T-helper 22 cell (primary cell): ENCODE results near the gene GSG1L.

Experiments used
- DNase-seq: peaks from one replicate; pipeline ENCODE4 v3.0.0-alpha.2; 2020; ENCODE audit warnings: low read depth

Gene GSG1L

DNA sequence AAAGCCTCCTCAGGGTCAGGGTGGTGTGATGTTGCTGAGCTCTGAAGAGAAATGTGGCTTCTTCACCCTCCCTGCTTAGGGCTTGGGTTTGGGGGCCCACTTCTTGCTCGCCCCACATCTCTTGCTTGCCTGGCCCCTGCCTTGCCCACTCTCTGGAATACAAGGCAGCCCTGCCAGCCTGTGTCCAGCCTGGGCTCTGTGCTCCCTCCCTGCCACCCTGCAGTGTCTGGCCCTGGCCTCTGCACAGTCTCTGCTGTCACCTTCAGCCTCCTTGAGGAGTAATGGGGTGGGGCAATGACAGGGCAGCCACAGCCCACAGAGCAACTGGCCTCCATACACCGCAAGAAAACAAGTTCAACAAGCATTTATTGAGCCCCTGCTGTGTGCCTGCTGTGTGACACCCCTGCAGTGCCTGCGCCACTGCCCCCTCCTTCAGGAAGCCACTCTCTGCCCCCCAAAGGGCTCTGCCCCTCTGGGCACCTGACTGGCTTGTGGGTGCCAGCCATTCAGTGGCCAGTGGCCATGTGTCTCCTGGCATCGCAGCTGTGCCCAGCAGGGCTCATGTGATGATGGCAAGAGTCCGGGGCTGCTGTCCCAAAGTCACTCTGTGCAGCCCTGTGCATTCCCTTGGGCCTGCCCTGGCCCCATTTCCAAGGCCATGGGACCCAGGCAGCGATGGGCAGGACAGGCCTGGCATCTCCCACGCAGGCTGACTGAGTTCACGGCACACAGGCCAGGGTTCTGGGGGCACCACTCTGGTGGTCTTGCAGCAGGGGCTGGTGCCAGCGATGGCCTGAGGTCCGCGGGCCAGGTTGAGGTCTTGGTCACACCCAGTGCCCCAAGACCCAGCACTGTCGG is 272.7 kb downstream of the GSG1L start:
- no peak for DNase-seq

DNA sequence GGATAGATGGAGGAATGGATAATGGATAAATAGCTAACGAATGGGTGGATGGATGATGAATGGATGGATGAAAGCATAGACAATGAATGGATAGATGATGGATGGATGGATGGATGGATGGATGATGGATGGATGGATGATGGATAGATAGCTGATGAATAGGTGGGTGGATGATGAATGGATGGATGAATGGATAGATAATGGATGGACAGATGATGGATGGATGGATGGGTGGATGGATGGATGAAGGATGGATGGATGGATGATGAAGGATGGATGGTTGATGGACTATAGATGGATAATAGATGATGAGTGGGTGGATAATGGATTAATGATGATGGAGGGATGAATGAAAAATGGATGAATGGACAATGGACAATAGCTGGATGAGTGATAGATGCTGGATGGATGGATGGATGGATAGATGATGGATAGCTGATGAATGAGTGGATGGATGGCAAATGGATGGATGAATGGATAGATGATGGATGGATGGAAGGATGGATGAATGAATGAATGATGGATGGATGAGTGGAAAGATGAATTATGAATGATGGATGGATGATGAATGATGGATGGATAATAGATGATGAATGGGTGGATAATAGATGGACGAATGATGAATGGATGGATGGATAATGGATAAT is 273.8 kb downstream of the GSG1L start:
- no peak for DNase-seq

DNA sequence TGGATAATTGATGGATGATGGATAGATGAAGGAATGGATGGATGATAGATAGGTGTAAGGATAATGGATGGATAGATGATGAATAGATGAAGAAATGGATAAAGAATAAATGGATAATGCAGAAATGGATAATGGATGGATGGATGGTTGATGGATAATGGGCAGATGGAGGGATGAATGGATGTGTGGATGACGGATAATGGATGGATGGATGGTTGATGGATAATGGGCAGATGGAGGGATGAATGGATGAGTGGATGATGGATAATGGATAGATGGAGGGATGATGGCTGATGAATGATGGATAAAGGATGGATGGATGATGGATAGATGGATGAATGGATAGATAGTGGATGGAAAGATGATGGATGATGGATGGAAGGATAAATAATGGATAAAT is 274.4 kb downstream of the GSG1L start:
- no peak for DNase-seq

DNA sequence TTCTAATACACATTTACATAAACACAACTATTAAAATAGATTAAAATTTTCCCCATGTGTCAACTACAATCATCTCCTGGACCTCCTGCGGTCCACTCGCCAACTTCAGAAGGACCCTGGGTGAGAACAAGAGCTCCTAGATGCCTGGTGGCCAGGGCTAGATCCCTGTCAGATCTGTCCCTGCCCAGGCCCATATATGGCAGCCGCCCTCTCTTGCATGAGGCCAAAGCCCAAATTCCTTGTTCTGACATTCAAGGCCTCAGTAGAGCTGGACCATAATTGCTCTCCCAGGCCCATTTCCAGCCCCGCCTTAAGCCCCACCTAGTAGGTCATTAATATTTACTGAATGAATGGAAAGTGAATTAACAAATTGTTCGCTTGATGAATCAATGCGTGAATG is 275.8 kb downstream of the GSG1L start:
- DNase-seq = no peak

DNA sequence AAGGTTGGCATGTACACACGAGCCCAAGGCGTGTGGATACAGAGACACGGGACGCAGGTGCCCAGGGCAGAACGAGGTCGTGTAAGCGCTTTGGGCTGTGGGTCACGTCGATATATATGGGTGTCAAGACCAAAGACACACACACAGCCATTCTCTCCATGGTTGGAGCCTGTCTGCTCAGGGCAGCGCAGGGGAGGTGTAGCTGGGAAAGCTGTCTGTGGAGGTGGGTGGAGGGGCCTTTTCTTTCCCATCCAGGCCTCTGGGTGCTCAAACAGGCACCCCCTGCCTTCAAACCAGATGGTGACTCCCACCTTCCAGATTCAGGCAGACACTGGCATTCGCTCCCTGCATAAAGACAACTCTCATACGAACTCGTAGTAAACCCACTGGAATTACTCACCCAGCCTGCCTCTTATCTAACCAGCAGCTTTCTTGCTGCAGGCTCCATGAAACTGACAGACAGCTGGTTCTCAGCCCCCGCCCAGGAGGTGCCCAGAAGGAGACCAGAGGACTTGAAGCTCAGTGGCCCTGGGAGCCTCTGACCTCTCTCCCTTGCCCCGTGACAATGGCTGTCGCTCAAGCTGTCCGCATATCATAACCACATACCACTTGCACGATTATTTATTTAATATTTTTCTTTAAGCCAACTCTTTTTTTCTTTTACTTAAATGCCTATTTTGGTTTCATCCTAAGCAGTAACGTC is 276.4 kb downstream of the GSG1L start:
- DNase-seq = no peak

DNA sequence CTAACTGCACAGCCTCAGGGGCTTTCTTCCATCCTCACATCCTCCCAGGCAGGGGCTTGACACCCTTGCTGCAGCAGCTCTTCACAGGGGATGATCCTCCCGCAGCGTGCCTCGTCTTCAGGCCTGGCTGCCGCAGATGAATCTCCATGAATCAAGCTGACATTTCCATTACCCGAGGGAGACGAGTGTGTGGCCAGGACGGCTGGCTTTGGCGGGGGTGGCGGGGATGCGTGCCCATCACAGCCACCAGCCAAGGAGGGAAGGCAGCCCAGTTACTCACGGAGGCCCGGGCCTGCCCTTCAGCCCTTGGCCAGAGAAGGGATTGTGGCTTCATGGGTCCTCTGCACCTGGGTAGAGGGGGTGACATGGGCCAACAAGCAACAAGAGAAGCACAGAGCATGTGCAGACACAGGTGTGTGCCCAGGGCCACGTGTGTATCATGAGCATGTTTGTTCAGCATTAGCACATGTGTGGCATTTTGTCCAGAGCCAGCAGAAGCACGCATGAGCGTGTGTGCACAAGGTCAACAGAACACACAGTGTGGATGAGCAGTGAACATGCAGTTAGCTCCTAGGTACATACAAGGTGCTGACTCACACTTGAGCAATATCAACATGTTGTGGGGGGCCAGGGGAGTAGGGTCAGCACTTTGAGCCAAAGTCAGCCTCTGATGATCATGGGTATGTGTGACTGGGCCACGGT is 277.1 kb downstream of the GSG1L start:
- DNase-seq = no peak

DNA sequence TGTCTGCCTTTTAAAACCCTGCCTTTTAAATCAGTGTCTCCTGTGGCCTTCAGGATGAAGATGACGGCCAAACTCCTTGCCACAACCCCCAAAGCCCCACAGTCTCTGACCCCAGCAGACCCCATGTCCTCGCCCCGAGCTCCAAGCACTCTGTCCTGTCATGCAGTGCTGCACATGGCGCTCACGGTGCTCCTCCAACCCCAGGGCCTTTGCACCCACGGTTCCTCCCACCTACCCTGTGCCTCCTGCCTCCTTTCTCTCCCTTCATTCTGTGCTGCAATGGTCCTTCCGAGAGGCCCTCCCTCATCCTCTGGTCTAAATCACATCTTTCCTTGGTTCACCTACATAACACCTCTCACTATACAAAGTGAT is 278.2 kb downstream of the GSG1L start:
- DNase-seq = no peak

DNA sequence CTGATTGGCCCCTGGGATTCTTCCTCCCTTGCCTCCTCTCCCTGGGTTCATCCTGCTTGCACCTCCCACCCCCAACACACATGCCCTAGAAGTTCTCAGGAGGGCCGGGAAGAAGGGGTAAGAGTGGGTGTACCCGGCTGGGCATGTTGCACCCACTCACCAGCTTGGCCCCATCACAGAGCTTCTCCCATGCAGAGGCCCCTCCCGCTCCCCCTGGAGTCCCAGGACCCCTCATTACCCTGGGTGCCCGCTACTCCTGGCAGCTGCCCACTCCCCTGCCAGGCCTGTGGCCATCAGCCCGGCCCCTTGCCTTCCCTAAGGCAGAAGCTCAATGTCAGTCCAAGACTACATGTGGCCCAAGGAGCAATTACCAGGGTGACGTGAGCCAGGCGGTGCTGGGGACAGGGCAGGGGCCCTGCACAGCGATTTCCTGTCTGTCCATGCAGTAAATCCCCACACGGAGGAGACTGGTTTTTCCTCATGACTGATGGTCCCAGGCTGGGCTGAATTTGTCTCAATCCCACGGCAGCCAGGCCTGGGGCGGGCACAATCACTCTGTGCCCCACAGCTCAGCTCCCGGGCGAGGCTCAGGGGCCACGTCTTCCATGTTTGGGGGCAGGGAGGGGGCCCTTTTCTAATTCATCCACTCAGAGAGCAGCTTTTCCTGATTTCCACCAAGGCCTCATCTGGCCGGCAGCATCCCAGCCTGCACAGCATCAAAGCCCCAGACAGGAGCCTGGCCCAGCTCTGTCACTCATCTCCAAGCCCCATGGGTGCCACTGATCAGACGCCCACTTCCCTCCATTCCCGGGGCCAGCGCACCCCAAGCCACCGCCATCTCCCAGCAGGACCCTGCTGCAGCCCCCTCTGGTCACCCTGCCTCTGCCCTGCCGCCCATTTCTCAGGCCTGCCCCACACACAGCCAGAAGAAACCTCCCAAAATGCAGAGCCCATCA is 278.9 kb downstream of the GSG1L start:
- no peak for DNase-seq

DNA sequence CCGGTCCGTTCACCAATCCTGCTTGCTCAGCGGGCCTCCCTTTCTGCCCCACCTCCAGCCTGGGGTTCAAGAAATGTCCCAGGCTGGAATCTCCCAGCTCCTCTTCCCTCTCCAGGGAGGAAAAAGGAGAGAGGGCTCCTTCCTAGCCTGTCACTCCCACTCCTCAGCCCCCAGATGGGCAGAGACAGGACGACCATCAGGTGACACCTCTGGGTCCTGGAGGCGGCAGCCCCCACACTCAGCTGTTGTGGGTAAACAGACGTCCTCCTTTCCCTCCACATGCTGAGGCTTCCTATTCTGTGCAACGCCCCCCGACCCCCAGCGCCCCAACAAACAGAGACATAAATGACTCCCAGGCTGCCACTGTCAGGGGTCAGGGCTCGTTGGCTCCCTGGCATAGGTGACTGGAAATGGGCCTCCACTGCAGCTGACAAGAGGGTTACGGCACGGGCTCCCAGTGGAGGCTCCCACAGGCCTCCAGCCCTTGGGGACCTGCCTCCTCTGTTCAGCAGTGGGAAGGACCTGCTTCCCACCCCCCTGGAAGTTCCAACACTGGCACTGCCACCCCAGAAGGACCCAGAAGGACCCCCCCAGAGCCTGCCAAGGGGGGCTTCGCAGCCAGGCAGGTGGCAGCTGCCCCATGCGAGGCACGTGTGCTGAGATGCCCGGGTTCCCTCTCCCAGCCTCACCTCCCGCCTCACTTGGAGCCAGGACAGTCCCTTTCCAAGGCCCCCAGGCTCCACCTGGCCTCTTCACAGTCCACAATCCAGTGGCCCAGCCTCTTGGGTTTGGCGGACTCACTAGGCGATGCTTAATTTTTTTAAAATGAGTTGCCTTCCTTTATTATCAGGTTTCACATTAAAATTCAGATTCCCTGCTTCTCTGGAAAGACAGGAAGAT is 281.3 kb downstream of the GSG1L start:
- no peak for DNase-seq

DNA sequence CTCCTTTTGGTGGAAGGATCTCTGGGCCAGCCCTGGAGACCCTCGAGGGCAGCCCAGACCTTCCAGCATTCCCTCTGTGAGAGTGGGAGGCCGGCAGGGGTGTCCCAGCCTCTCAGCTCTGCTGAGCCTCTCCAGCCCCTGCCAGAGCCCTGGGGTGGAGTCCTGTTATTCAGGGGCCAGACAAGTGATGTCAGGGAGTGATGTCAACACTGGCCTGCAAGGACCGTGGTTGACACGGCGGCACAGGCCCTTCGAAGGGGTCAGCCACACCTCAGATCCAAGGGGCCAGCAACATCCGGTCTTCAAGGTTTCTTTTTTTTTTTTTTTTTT is 282.4 kb downstream of the GSG1L start:
- DNase-seq = no peak

DNA sequence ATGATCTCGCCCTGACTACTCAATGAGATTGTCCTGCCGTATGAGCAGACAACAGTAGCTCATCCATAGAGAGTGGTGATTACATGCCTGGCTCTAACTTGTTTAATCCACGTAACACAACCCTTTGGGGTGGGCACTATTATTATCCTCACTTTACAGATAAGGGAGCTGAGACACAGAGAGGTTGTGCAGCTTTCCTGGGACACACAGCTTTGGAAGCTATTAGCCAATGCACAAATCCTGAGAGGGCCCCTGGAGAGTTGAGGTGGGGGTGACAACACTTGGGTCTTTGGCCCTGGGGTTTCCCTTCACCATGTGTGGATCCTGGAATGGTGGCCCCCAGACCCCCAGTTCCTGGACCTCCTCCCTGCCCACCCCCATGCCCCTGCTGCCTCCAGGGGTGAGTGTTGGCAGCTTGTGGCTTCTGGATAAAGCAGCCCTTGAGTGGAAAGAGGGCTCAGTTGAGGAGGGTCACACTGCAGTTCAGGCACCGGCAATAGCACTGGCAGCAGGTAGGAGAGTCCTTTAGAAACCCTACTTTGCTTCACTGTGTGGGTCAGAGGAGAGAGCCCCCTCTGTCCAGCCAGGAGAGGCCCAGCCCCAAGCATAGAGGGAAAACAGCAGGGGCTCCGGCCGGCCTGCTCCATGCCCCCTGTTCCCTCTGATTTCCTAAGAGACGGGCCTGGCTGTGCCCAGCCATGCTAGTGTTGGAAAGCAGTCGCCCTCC is 282.9 kb downstream of the GSG1L start:
- no peak for DNase-seq

DNA sequence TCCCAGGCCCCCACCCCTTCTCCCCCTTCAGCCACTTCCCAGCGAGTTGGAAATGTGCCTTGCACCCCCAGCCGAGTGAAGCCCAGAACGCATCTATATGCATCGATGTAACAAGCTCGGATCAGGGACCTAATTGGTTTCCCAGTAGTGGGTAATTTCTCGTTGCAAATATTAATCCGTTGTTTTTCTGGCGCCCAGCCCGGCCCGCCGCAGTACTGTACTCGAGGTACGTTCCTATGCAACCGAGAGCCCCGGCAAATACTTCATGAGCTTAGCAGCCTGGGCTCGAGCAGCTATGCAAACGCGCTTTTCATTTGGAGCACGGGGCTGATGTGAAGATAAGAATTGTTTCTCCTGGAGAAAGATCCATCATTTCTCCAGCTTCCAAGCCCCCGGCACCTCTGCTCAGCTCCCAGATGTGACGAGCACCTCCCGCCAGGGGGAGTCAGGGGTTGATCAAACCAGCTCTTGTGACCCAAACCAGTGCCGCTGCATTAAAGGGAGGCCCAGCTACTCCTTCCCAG is 283.8 kb downstream of the GSG1L start:
- DNase-seq = no peak

DNA sequence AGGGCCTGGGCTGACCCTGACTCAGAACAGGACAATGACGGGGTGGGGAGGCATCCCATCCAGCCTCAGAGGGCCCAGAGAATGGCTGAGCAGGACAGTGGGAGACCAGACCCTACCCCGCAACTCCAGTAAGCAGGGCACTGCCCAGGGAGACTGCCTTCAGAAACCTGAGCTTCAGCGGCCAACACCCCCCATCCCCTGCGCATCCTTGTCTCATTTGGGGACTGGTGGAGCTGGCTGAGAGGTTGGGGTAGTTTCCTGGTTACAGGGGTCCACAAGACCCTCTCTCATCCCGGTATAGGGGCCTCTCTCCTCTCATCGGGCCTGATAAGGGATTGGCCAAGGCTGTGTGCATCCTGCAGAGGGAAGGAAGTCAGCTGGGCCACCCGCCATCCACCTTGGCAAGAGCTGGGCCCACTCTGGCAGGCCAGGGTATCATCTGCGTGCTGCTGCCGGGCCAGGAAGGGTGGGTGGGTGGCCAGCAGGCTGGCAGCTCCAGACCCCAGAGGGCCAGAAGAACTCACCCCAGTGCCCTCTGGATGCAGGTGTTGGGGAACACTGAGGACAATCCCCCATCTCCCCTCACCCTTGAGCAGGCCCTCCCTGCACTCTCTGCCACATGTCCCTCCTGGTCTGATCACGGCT is 284.5 kb downstream of the GSG1L start:
- DNase-seq = no peak

DNA sequence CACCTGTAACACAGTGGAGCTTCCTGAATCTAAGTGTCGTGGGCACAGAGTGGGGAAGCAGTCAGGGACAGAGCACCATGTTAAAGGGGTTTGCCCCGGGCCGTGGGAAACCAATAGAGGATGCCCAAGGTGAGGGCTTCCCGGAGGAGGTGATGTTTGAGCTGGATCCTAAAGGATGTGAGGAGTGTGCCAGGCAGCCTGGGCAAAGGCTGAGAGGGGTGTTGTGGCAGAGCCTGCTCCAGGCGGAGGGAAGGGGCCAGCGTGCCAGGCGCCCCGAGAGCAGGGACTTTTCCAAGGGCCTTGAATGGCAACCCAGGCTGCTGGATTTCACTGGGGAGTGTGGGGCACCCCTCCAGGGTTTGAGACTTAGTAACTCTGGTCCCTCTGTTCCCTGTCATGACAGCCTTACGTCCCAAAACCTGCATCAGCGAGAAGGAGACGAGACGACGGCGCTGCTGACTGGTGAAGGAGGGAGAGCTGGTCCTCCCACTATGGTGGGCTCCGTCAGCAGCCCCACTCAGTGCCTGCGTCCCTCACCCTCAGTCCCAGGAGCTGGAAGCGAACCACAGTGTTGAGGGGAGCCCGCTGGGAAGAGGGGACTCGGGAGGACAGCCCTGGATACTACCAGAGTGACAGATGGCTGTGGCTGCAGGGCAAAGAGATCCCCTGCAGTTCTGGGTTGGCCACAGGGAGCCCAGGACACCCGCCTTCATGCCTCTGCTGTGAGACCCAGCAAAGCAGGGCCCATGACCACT is 285.2 kb downstream of the GSG1L start:
- DNase-seq = no peak

DNA sequence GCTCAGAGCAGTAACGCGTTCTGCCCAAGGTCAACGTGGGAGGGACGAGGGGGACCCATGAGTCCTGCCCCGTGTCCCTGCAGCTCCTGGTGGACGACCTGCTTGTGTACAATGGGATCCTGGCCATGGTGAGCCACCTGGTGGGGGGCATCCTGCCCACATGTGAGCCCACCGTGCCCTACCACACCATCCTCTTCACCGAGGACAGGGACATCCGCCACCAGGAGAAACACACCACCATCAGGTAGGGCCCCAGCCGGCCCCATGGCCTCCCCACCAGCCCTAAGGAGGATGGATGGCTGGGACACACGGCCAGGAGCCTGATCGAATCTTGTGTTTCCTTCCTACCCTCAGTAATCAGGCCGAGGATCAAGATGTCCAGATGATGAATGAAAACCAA is 286.0 kb downstream of the GSG1L start:
- no peak for DNase-seq

DNA sequence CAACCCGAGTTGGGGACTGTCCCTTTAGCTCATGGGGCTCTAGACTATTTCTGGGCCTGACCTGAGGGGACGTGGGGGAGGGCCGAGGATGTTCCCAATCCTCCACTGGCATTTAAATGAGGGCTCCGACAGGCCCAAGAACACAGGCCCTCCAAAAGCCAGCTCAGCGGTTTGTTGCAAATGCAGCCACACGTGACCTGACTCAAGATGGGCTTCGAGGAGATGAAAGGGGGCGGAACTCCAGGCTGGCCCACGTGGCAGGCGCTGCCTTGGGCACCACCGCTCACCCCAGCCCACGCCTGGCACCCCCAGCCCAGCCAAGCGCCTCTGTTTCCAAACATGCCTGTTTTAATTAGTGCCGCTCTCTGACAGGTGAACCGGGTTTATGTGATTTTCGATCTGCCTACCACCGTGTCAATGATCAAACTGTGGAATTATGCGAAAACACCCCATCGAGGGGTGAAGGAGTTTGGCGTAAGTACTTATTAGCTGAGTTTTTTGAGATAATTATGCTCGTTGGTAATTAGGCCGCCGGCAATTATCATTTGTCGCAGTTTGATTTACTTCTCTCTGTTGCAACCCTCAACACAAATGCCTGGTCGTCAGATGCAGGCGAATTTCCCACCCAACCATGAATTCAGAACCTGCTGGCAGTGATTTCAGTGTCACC is 286.8 kb downstream of the GSG1L start:
- DNase-seq = no peak

DNA sequence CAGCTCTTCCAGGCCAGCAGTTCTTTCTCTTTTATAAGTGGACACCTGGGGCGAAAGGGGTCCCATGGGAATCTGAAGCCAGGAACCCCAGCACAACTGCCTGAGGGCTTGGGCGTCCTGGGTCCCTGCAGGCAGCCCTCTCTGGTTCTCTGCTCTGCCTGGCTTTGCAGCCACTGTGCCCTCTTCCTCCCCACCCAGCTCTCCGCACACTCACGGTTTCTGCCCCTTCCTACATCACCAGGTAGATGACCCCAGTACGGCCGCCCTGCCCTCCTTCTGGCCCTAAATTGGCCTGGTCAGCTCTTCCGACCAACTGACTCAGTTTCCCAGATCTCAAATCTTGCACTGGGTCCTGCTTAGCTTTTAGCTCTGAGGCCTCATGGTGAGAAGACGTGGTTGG is 288.3 kb downstream of the GSG1L start:
- DNase-seq = no peak

DNA sequence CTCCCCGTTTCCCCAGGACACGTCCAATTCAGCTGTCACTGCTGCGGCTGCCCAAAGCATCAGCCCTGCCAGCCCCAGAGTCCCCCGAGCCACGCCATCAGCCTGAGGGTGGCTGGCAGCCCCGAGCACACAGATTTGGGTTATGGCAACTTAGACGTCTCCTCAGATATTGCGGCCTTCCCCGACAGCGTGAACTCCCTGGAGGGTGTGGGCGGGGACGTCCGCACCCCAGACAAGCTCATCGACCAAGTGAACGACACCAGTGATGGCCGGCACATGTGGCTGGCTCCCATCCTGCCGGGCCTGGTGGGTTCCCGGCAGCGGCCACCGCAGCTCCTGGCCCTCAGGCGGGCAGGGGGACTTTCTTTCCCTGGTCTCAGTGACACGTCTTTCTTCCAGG is 288.7 kb downstream of the GSG1L start:
- no peak for DNase-seq
